Hindlimb muscle (tissue), 1 donor: ENCODE results near the gene C1orf115. TPM values are rescaled to one million over a fixed set of nuclear protein-coding genes. Genes with fewer than 3 reads are reported as not detected.
"Not testable (repeated sequence)": the region's sequence is repeated elsewhere in the genome, so short reads cannot be mapped to it uniquely, and the experiment has no call there.

ENCODE experiments used
- DNase-seq: peaks from one replicate; pipeline ENCODE4 v3.0.0-alpha.2; 2013
- polyA plus RNA-seq: library from polyadenylated mRNA; unstranded; fragments of 120-200 nt; gene quantifications from one replicate; pipeline ENCODE4 v1.2.1, GENCODE V29; 2013; ENCODE audit not compliant: insufficient read length

Gene C1orf115
- polyA plus RNA-seq, 1 donor = 11.9 TPM

DNA sequence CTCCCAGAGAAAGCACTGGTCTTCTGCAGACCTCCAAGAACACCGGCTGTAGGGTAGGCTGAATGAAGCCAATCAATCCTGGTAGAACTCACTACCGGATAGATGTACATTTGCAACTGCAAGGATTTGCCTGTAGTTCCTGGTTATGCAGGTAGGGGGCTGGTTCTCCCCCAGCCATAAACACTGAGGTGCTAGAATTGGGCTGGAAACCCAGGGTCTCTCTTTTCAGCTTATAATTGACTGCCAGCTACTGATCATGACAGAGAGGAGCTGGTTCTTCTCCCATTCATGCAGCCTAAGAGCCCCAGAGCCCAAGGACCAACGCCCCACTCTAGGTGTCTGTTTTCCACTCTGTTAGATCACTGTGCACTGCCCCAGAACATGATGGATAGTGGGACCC, 36.5 kb downstream of the C1orf115 start:
- no peak for DNase-seq

DNA sequence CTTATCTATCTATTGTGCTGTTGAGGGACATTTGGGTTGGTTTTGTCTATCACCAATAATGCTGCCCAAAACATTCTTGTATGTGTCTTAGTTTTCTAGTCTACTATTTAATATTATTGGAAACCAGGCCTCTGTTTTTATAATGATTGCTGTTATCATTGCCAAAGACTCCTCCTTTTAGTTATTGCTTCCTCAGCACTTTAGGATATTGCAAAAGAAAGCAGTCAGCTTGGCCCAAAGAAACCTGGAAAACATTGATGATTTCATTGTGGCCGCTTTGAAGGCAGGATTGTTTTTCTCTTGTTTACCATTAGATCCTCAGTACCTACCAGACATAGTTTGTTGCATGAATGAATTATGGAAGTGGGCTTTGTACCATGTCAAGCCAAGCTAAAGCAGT, 37.4 kb downstream of the C1orf115 start:
- no peak for DNase-seq

DNA sequence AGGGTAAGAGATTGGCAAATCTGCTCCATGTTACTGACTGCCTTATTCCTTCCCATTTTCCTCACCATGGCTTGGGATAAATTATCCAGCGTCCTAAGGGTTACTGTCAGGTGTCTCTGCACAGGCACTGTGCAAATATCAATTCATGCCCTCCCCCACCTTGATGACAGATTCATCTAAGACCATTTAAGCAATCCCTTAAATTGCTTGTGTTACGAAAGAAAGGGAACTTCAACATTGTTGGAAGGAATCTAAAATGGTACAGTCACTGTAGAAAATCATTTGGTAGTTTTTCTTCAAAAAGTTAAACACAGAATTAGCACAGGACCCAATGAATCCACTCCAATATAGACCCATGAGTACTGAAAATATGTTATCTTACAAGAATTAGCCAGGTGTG, 40.3 kb downstream of the C1orf115 start:
- no peak for DNase-seq

DNA sequence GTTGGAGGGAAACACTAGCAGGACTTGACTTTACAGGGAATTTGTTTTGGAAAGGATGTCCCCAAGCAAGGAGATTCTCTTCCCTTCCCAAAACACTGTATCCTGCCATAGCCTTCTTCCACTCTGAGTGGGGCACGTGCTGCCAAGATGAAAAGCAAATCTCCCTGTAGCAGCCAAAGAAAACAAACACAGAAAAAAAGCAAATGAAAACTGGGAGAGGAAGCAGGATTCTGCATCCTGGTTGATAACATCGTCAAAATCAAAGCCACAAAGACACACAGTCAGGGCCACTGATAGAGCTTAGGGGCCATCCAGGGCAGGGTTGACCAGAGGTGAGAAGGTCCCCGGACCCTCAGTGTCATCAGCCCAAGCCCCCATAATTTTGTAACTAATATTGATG, 42.0 kb downstream of the C1orf115 start:
- DNase-seq = no peak

DNA sequence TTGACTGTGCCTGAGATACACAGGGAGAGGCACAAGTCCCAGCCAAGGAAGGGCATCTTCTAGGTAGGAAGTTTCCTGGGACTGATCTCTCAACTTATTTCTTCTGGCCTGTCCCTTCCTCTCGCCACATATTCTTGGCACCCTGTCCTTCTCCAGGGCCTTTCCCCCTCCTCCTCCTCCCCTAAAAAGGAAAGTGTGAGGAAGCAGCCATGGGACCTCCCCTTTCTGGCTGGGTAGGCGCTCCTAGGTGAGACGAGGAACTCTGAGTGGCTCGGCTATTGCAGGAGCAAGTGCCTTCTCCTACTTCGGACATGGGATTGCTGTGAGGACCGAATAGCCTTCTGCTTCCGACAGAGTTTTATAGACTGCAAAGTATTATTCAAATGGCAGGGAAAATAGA, 42.5 kb downstream of the C1orf115 start:
- no peak for DNase-seq

DNA sequence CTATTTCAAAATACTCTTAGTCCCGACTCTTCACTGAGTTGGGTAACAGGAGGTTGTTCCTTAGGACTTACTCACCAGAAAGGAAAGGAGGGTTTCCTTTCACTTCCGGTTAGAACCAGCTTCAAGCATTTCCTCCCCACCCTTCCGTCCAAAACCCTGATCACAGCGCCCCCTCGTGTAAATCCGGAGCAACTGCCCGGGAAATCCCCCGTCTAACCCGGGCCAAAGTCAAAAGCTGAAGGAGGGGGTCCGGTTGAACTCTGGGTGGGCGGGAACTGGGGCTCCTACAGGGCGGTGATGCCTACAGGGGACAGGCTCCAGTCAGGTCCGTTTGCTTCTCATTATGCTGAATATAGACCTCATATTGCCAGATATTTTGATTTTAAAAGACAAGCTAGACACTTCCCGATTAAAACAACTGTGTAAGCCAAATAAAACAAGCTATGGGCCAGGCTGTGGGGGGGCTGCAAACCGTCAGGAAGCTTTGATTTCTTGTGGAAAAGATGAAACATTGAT, 43.0 kb downstream of the C1orf115 start:
- DNase-seq = peak; percentile 72

DNA sequence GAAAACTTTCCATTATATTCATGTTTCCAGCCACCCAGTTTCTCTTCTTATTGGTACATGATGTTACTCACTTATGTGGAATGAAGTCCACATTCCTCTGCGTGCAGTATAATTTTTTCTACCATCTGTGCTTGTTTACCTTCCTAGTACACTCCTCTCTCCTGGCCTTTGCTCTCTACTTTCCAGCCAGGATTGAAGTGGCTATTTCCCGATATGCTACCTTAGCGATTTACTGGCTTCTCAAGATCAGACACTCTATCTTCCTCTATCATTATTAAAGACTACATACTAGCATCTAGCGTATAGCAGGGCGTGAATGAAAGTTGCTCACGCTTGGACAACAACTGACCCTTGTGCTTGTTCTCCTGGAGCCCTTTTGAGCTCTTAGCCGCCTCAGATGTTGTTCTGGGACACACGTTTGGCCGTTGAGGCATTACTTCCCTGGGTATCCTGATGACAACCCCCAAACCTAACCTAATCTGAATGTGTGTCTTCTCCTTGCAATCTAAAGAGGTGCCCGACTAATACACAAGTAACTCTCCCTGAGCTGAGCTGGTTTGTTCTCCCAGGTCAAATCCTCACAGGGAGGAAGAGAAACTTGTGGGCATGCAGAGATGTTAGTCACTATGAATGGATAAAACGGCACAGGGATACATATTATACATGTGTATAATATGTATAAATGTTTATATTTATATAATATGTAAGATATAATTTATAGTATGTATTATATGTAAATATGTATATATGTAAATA, 44.6 kb downstream of the C1orf115 start:
- DNase-seq = no peak

DNA sequence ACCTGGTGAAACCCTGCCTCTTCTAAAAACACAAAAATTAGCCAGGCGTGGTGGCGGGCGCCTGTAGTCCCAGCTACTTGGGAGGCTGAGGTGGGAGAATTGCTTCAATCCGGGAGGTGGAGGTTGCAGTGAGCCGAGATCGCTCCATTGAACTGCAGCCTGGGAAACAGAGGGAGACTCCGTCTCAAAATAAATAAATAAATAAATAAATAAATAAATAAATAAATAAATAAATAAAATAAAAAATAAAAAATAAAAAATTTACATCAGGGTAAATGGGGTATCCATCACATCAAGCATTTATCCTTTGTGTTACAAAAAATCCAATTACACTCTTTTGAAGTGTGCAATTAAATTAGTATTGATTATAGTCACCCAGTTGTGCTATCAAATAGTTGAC, 46.1 kb downstream of the C1orf115 start:
- not testable (repeated sequence) for DNase-seq

DNA sequence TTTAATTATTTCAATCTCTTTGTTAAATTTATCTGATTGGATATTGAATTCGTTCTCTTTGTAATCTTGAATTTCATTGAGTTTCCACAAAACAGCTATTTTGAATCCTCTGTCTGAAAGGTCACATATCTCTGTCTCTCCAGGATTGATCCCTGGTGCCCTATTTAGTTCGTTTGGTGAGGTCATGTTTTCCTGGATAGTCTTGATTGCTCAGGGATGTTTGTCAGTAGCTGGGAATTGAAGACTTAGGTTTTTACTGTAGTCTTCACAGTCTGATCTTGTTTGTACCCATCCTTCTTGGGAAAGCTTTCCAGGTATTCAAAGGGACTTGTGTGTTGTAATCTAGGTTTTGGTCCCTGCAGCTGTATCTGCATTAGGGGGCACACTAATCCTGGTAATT, 51.2 kb downstream of the C1orf115 start:
- DNase-seq = no peak

DNA sequence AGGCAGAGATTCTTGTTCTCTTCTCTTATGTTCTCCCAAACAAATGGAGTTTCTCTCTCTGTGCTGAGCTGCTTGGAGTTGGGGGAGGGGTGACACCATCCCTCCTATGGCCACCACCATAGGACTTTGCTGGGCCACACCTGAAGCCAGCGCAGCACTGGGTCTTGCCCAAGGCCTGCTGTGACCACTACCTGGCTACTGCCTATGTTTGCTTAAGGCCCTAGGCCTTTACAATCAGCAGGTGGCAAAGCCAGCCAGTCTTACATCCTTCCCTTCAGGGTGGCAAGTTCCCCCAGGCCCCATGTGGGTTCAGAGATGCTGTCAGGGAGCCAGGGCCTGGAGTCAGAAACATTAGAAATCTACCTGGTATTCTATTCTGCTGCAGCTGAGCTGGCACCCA, 51.7 kb downstream of the C1orf115 start:
- no peak for DNase-seq

DNA sequence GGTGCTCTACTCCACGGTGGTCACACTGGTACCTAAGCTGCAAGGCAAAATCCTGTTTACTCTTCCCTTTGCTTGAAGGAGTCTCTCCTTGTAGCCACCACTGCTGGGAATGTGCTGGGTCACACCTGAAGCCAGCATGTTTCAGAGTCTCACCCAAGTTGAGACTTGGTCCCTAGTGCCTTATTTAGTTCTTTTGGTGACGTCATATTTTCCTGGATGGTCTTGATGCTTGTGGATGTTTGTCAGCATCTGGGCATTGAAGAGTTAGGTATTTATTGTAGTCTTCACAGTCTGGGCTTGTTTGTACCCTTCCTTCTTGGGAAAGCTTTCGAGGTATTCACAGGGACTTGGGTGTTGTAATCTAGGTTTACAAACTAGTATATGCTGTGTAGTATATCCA, 52.4 kb downstream of the C1orf115 start:
- DNase-seq = no peak

DNA sequence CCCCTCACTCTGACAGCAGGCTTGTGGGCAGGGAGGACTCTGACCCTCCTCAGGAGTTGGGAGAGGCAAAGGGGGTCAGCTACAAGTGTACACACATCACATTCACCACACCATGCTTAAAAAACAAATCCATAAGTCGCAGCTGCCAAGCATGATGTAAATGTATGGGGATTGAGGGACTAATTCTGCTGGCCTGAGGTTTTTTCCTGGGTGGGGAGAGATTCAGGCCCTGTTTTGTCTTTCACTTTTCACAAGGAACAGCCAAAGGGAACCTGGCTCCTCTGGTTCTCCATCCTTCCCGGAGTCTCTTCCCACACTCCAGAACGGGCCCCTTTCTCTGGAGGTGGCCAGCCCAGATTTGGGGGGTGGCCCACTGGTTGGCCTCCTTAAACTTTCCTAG, 56.7 kb downstream of the C1orf115 start:
- DNase-seq = peak; percentile 6

DNA sequence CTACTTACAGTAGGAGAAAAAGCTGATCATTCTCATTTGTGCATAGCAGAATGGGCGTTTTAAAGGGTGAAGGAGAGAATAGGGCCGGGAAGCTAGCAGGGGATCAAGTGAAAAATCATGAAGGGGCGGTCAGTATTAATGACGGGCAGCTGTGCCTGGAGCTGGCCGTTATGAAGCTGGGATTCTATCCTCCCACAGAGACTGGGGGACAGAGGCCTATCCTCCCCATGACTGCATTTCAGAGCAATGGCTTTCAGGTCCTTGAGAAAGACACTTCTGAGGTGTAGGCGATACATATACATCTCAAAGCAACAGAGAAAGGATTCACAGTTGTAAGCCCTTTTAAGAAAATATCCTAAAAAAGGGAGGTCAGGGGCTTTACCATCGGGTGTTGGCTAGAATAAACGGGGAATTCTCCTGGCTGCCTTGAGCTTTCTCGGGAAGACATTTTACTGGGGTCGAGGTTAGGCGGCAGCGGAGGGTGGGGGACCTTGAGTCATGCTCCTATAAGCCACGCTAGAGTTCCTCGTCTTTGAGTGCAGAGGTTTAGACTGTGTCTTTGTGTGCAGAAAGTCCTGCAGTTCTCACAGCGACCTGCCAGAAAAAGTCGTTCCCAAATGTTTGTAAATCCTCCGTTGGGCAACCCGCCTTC, 57.4 kb downstream of the C1orf115 start:
- DNase-seq = no peak

DNA sequence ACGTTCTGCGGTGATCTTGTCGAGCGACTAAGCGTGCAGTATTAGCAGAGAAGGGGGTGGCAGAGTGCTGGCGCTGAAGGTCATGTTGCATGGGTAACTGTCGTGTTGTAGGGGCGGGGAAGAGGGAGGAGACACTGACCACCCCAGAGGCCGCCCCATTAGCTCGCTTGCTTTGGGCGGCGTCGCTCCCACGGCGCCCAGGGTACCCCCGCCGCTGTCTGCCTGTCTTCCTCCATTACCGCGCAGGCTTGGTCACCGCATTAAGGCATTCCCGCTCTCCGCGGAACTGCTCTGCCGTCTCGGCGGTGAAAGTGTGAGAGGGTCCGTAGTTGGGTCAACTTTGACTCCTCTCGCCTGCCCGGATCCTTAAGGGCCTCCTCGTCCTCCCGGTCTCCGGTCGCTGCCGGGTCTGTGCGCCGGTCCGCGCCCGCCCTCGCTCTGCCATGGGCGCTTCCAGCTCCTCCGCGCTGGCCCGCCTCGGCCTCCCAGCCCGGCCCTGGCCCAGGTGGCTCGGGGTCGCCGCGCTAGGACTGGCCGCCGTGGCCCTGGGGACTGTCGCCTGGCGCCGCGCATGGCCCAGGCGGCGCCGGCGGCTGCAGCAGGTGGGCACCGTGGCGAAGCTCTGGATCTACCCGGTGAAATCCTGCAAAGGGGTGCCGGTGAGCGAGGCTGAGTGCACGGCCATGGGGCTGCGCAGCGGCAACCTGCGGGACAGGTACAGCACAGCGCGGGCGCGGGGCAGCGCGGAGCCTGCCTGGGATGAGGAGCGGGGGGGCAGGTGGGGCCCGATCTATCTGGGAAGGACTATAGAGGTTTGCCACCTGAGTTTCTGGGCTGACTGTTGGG, 58.1 kb downstream of the C1orf115 start, which contains the start of gene MTARC2:
Gene MTARC2, plus strand, starts transcription at position 234 of the 846 bp plus-strand sequence. Its CDS starts 210 bp downstream, at position 444.
- peak; percentile 79 for DNase-seq

Other genes starting within 250 kb of the C1orf115 start
- 12.0 TPM for gene MARK1, start 162.2 kb upstream of the C1orf115 start, polyA plus RNA-seq
- 17.4 TPM for gene MTARC2, start 58.0 kb downstream of the C1orf115 start, polyA plus RNA-seq
- 5.7 TPM for gene MTARC1, start 96.5 kb downstream of the C1orf115 start, polyA plus RNA-seq
- 17.0 TPM for gene HLX, start 189.1 kb downstream of the C1orf115 start, polyA plus RNA-seq